ENCODE data around the gene CAPRIN1.

CAPRIN1 gene

DNA sequence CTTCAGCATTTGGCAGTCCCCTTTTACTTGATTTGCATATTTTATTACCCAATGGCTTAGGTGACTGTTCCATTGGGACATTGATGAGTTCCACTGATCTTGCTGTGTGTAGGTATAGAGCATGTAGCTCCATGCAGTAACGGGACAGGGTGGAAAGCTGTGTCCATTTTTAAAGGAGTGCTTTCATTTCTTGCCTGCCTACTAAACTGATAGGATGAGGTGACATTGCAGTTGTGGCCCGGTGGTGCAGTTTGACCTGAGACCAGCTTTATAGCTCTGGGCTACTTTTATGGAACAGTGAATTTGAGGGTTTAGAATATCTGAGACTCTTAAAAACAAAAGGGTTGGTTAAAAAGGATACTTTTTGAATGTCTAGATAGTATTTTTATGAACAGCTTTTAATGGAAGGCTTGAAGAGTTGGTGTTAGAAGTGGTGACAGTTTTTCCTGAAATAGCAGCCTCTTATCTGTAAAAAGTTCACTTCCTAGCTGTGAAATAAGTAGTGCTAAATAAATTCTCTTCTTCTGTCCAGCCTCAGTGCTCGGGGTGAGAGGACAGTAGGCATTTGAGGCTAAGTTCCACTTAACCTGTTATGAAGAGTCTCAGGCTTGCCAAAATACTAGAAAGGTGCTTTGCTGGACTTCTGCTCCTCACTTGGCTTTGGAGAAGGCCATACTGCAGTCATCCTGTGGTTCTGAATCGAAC, 80.9 kb downstream of the CAPRIN1 start:
- TF ChIP-seq, protein P1, sequence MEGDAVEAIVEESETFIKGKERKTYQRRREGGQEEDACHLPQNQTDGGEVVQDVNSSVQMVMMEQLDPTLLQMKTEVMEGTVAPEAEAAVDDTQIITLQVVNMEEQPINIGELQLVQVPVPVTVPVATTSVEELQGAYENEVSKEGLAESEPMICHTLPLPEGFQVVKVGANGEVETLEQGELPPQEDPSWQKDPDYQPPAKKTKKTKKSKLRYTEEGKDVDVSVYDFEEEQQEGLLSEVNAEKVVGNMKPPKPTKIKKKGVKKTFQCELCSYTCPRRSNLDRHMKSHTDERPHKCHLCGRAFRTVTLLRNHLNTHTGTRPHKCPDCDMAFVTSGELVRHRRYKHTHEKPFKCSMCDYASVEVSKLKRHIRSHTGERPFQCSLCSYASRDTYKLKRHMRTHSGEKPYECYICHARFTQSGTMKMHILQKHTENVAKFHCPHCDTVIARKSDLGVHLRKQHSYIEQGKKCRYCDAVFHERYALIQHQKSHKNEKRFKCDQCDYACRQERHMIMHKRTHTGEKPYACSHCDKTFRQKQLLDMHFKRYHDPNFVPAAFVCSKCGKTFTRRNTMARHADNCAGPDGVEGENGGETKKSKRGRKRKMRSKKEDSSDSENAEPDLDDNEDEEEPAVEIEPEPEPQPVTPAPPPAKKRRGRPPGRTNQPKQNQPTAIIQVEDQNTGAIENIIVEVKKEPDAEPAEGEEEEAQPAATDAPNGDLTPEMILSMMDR (IDR thresholded peaks at IDR 0.05; ENCODE audit: insufficient read depth, low read length, missing control alignments) = no peak
- CTCF ChIA-PET = interaction anchor here (1.1 to 1.6 kb wide), 3 partner anchors 10 to 135 kb away, joined by 4 to 6 read pairs (median 5); no protein-coding TSS in a partner anchor
- no peak overlapping the region for H3K4me3 ChIP-seq (ENCODE audit: low read depth, low read length)
- POLR2A ChIA-PET = no interaction called here
- no peak for DNase-seq (ENCODE audit: low read depth, low spot score)

DNA sequence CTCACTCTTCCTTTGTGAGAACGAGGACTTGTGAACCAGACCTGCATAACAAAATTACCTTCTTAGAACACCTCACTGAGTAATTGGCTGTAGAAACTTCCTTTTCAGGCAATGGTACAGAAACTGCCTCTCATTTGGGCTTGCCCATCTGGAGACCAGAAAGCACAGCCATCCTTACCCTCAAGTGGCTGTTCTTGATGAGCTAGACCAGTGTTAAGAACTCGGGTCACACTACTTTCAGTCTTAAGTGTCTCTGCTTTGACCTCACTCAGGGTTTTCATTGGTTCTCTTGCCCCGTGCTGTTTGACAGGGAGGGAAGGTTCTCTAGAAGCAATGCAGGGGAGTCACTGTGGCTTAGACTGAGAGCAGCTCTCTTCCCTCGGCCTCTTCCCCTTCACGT, 83.2 kb downstream of the CAPRIN1 start:
- TF ChIP-seq, protein P1 (IDR thresholded peaks at IDR 0.05; ENCODE audit: insufficient read depth, low read length, missing control alignments) = no peak
- CTCF ChIA-PET = interaction anchor here (1.5 to 2.0 kb wide), 2 partner anchors 40 to 138 kb away, joined by 3 to 7 read pairs; no protein-coding TSS in a partner anchor
- H3K4me3 ChIP-seq (ENCODE audit: low read depth, low read length) = no peak overlapping the region

DNA sequence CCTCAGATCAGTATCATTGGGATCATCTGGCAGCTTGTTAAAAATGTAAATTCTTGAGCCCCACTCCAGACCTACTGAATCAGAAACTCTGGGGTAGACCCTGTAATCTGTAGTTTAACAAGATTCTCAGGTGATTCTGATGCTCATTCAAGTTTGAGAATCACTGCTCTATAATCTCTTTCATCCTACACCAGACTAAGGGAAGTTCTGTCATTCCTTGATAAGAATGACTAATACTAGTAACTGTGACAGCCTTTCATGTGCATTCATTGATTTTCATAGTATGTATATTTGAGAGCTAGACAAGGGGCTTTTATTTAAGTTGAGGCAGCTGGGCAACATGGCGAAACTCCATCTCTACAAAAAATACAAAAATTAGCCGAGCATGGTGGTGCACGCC, 83.9 kb downstream of the CAPRIN1 start:
- DNase-seq (ENCODE audit: low read depth, low spot score) = no peak
- ChIA-PET POLR2A (no interaction called here), CTCF (interaction anchor here (0.8 to 2.0 kb wide), 3 partner anchors 13 to 139 kb away, joined by 3 to 7 read pairs (median 3); no protein-coding TSS in a partner anchor)
- H3K4me3 ChIP-seq (ENCODE audit: low read depth, low read length) = no peak overlapping the region
- TF ChIP-seq, protein P1 (IDR thresholded peaks at IDR 0.05; ENCODE audit: insufficient read depth, low read length, missing control alignments) = no peak

More for the DNA sequence above, 83.2 kb downstream of the CAPRIN1 start:
- POLR2A ChIA-PET = no interaction called here
- DNase-seq (ENCODE audit: low read depth, low spot score) = no peak

DNA sequence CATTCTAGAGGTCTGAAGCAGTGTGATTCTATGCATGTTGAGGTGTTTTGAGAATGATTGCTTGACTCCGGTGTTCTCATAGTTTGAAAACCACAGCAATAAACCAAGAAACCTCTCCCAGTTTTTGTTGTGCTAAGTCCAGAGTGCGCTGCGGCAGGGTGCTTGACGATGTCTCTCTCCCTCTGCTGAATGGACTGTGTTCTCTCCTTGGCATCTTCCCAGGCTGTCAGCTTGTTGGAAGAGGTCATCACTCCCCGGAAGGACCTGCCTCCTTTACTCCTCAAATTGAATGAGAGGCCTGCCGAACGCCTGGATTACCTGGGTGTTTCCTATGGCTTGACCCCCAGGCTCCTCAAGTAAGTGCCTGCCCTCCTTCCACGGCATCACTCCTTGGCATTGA, 84.9 kb downstream of the CAPRIN1 start:
- CTCF ChIA-PET = interaction anchor here (1.2 to 1.5 kb wide), 2 partner anchors 140 to 229 kb away, joined by 3 read pairs; no protein-coding TSS in a partner anchor
- TF ChIP-seq, protein P1 (IDR thresholded peaks at IDR 0.05; ENCODE audit: insufficient read depth, low read length, missing control alignments) = no peak

DNA sequence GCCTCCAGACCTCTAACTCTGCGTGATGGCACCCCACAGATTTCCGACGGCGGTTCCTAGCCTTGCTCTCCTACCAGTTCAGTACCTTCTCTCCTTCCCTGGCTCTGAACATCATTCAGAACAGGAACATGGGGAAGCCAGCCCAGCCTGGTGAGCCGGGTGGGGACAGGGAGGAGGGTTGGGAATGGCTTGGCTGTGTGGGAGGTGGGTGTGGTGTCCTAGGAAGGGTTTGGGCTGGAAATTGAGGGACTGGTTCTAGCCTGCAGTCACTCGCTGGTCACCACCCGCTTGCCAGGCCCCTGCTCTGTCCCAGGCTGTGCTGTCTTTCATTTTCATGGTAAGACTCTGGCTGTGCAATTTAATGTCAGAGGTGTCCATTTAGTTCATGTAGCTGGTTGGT, 87.8 kb downstream of the CAPRIN1 start:
- ChIA-PET CTCF (interaction anchor here (3.1 kb wide), 1 partner anchor 11 kb away, joined by 12 read pairs; no protein-coding TSS in a partner anchor), POLR2A (no interaction called here)
- H3K4me3 ChIP-seq (ENCODE audit: low read depth, low read length) = no peak overlapping the region
- TF ChIP-seq, protein P1 (IDR thresholded peaks at IDR 0.05; ENCODE audit: insufficient read depth, low read length, missing control alignments) = no peak
- no peak for DNase-seq (ENCODE audit: low read depth, low spot score)

More for the DNA sequence above, 84.9 kb downstream of the CAPRIN1 start:
- POLR2A ChIA-PET = interaction anchor here (0.6 kb wide), 1 partner anchor 55 kb away, joined by 3 read pairs; no protein-coding TSS in a partner anchor
- H3K4me3 ChIP-seq (ENCODE audit: low read depth, low read length) = no peak overlapping the region
- no peak for DNase-seq (ENCODE audit: low read depth, low spot score)

DNA sequence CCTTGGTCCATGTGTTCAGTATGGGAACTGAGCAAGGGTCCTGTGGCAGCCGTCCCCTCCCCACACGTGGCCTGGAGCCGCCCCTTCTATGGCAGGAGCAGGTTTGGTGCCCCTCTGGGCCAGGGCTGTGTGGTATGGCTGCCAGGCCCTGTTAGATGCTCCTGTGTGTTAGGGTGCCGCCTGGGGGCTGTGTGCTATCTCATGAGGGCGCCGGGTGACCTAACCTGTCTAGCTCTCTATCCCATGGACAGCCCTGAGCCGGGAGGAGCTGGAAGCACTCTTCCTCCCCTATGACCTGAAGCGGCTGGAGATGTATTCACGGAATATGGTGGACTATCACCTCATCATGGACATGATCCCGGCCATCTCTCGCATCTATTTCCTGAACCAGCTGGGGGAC, 88.6 kb downstream of the CAPRIN1 start:
- no peak overlapping the region for H3K4me3 ChIP-seq (ENCODE audit: low read depth, low read length)
- POLR2A ChIA-PET = interaction anchor here (0.7 kb wide), 1 partner anchor 9 kb away, joined by 3 read pairs; no protein-coding TSS in a partner anchor
- TF ChIP-seq, protein P1 (IDR thresholded peaks at IDR 0.05; ENCODE audit: insufficient read depth, low read length, missing control alignments) = no peak
- no peak for DNase-seq (ENCODE audit: low read depth, low spot score)
- CTCF ChIA-PET = interaction anchor here (1.3 to 3.1 kb wide), 2 partner anchors 11 to 35 kb away, joined by 8 to 12 read pairs; no protein-coding TSS in a partner anchor

All from AG04449 (cell line).